ENCODE data around the gene NECTIN2.

- TF ChIP-seq CTCF (IDR thresholded peaks at IDR 0.05; ENCODE audit: low read length) (no peak), EZH2 (IDR thresholded peaks at IDR 0.05; ENCODE audit: borderline replicate concordance, low read length) (no peak)
These were observed 41.6 kb downstream of the NECTIN2 start for GRCh38 chr19:44887648-44888047.
